ENCODE results near the gene PIAS1.
A peak's percentile ranks its signal among the peaks of the same experiment; 100 is the strongest.

Gene PIAS1

GRCh38 chr15:68085052-68085451 lies 30.9 kb downstream of the PIAS1 start:
- peaks cover 17% of the 10 kb centered on the region for H3K36me3 ChIP-seq (ENCODE audit: control insufficient read depth, insufficient read depth, low read length)

GRCh38 chr15:68091743-68092142 lies 37.6 kb downstream of the PIAS1 start:
- H3K36me3 ChIP-seq (ENCODE audit: control insufficient read depth, insufficient read depth, low read length): peaks cover 18% of the 10 kb centered on the region
- peaks cover 8% of the 10 kb centered on the region for H3K9me3 ChIP-seq (ENCODE audit: control insufficient read depth, low read length)
- no peak overlapping the region for H3K27ac ChIP-seq (ENCODE audit: low read depth, low read length, severe bottlenecking)
- no CpG with 5 or more reads among the region's 3 CpGs for WGBS, 2 experiments (ENCODE audit: insufficient coverage in 2 of 2)
- H3K4me1 ChIP-seq (ENCODE audit: control insufficient read depth, insufficient read depth, low read length, poor library complexity, severe bottlenecking): no peaks in the 10 kb centered on the region
- H3K4me3 ChIP-seq (ENCODE audit: extremely low read depth, insufficient read depth, low read length, poor library complexity, severe bottlenecking): no peak overlapping the region

More at GRCh38 chr15:68085052-68085451, 30.9 kb downstream of the PIAS1 start:
- 93 to 100% methylated on average over 1 of the region's 1 CpG for WGBS, 2 experiments (ENCODE audit: insufficient coverage in 2 of 2)
- Histone ChIP-seq H3K27ac (ENCODE audit: low read depth, low read length, severe bottlenecking) (no peak overlapping the region), H3K4me1 (ENCODE audit: control insufficient read depth, insufficient read depth, low read length, poor library complexity, severe bottlenecking) (peaks cover 15% of the 10 kb centered on the region), H3K9me3 (ENCODE audit: control insufficient read depth, low read length) (no peaks in the 10 kb centered on the region), H3K4me3 (ENCODE audit: extremely low read depth, insufficient read depth, low read length, poor library complexity, severe bottlenecking) (no peak overlapping the region)

GRCh38 chr15:68096099-68096498 lies 42.0 kb downstream of the PIAS1 start:
- WGBS, 2 experiments (ENCODE audit: insufficient coverage in 2 of 2): 100% methylated on average over 1 of the region's 1 CpG; no CpG with 5 or more reads in 1 of the 2 experiments
- no peak overlapping the region for H3K4me3 ChIP-seq (ENCODE audit: extremely low read depth, insufficient read depth, low read length, poor library complexity, severe bottlenecking)
- peaks cover 16% of the 10 kb centered on the region for H3K9me3 ChIP-seq (ENCODE audit: control insufficient read depth, low read length)
- no peaks in the 10 kb centered on the region for H3K4me1 ChIP-seq (ENCODE audit: control insufficient read depth, insufficient read depth, low read length, poor library complexity, severe bottlenecking)
- H3K27ac ChIP-seq (ENCODE audit: low read depth, low read length, severe bottlenecking): no peak overlapping the region
- peaks cover 13% of the 10 kb centered on the region for H3K36me3 ChIP-seq (ENCODE audit: control insufficient read depth, insufficient read depth, low read length)

- Histone ChIP-seq H3K4me1 (ENCODE audit: control insufficient read depth, insufficient read depth, low read length, poor library complexity, severe bottlenecking) (no peaks in the 10 kb centered on the region), H3K27ac (ENCODE audit: low read depth, low read length, severe bottlenecking) (no peak overlapping the region), H3K4me3 (ENCODE audit: extremely low read depth, insufficient read depth, low read length, poor library complexity, severe bottlenecking) (no peak overlapping the region), H3K9me3 (ENCODE audit: control insufficient read depth, low read length) (peaks cover 16% of the 10 kb centered on the region), H3K36me3 (ENCODE audit: control insufficient read depth, insufficient read depth, low read length) (peaks cover 13% of the 10 kb centered on the region)
These were observed 42.9 kb downstream of the PIAS1 start for GRCh38 chr15:68097029-68097428.

- Histone ChIP-seq H3K9me3 (ENCODE audit: control insufficient read depth, low read length) (peaks cover 18% of the 10 kb centered on the region), H3K36me3 (ENCODE audit: control insufficient read depth, insufficient read depth, low read length) (peaks cover 20% of the 10 kb centered on the region), H3K27ac (ENCODE audit: low read depth, low read length, severe bottlenecking) (no peak overlapping the region), H3K4me3 (ENCODE audit: extremely low read depth, insufficient read depth, low read length, poor library complexity, severe bottlenecking) (no peak overlapping the region), H3K4me1 (ENCODE audit: control insufficient read depth, insufficient read depth, low read length, poor library complexity, severe bottlenecking) (no peaks in the 10 kb centered on the region)
- WGBS, 2 experiments (ENCODE audit: insufficient coverage in 2 of 2): no CpG with 5 or more reads among the region's 1 CpG
These were observed 44.4 kb downstream of the PIAS1 start for GRCh38 chr15:68098465-68098864.

GRCh38 chr15:68100194-68100593 lies 46.1 kb downstream of the PIAS1 start:
- WGBS, 2 experiments (ENCODE audit: insufficient coverage in 2 of 2): no CpG with 5 or more reads among the region's 2 CpGs
- no peaks in the 10 kb centered on the region for H3K4me1 ChIP-seq (ENCODE audit: control insufficient read depth, insufficient read depth, low read length, poor library complexity, severe bottlenecking)
- peaks cover 22% of the 10 kb centered on the region for H3K9me3 ChIP-seq (ENCODE audit: control insufficient read depth, low read length)
- H3K27ac ChIP-seq (ENCODE audit: low read depth, low read length, severe bottlenecking): no peak overlapping the region
- H3K4me3 ChIP-seq (ENCODE audit: extremely low read depth, insufficient read depth, low read length, poor library complexity, severe bottlenecking): no peak overlapping the region
- H3K36me3 ChIP-seq (ENCODE audit: control insufficient read depth, insufficient read depth, low read length): peaks cover 23% of the 10 kb centered on the region

GRCh38 chr15:68103603-68104002 lies 49.5 kb downstream of the PIAS1 start:
- Histone ChIP-seq H3K4me3 (ENCODE audit: extremely low read depth, insufficient read depth, low read length, poor library complexity, severe bottlenecking) (no peak overlapping the region), H3K27ac (ENCODE audit: low read depth, low read length, severe bottlenecking) (no peak overlapping the region), H3K9me3 (ENCODE audit: control insufficient read depth, low read length) (peaks cover 6% of the 10 kb centered on the region), H3K36me3 (ENCODE audit: control insufficient read depth, insufficient read depth, low read length) (peaks cover 10% of the 10 kb centered on the region), H3K4me1 (ENCODE audit: control insufficient read depth, insufficient read depth, low read length, poor library complexity, severe bottlenecking) (peaks cover 4% of the 10 kb centered on the region)
- 100% methylated on average over 2 to 3 of the region's 6 CpGs for WGBS, 2 experiments (ENCODE audit: insufficient coverage in 2 of 2)

- H3K36me3 ChIP-seq (ENCODE audit: control insufficient read depth, insufficient read depth, low read length): peaks cover 10% of the 10 kb centered on the region
- H3K4me3 ChIP-seq (ENCODE audit: extremely low read depth, insufficient read depth, low read length, poor library complexity, severe bottlenecking): no peak overlapping the region
- H3K4me1 ChIP-seq (ENCODE audit: control insufficient read depth, insufficient read depth, low read length, poor library complexity, severe bottlenecking): peaks cover 4% of the 10 kb centered on the region
- peak overlapping the region; percentile 33 for H3K27ac ChIP-seq (ENCODE audit: low read depth, low read length, severe bottlenecking)
- H3K9me3 ChIP-seq (ENCODE audit: control insufficient read depth, low read length): peaks cover 6% of the 10 kb centered on the region
- 60 to 83% methylated on average over 1 of the region's 4 CpGs for WGBS, 2 experiments (ENCODE audit: insufficient coverage in 2 of 2)
These were observed 52.5 kb downstream of the PIAS1 start for GRCh38 chr15:68106656-68107055.

- Histone ChIP-seq H3K4me3 (ENCODE audit: extremely low read depth, insufficient read depth, low read length, poor library complexity, severe bottlenecking) (no peak overlapping the region), H3K27ac (ENCODE audit: low read depth, low read length, severe bottlenecking) (peak overlapping the region; percentile 33)
These were observed 53.0 kb downstream of the PIAS1 start for GRCh38 chr15:68107142-68107541.

GRCh38 chr15:68112706-68113105 lies 58.6 kb downstream of the PIAS1 start:
- no peak overlapping the region for H3K27ac ChIP-seq (ENCODE audit: low read depth, low read length, severe bottlenecking)
- WGBS, 2 experiments (ENCODE audit: insufficient coverage in 2 of 2): no CpG with 5 or more reads among the region's 3 CpGs
- H3K9me3 ChIP-seq (ENCODE audit: control insufficient read depth, low read length): no peaks in the 10 kb centered on the region
- H3K36me3 ChIP-seq (ENCODE audit: control insufficient read depth, insufficient read depth, low read length): no peaks in the 10 kb centered on the region
- peaks cover 4% of the 10 kb centered on the region for H3K4me1 ChIP-seq (ENCODE audit: control insufficient read depth, insufficient read depth, low read length, poor library complexity, severe bottlenecking)
- no peak overlapping the region for H3K4me3 ChIP-seq (ENCODE audit: extremely low read depth, insufficient read depth, low read length, poor library complexity, severe bottlenecking)

More at GRCh38 chr15:68107142-68107541, 53.0 kb downstream of the PIAS1 start:
- peaks cover 6% of the 10 kb centered on the region for H3K9me3 ChIP-seq (ENCODE audit: control insufficient read depth, low read length)
- H3K36me3 ChIP-seq (ENCODE audit: control insufficient read depth, insufficient read depth, low read length): peaks cover 10% of the 10 kb centered on the region
- peaks cover 4% of the 10 kb centered on the region for H3K4me1 ChIP-seq (ENCODE audit: control insufficient read depth, insufficient read depth, low read length, poor library complexity, severe bottlenecking)

- H3K36me3 ChIP-seq (ENCODE audit: control insufficient read depth, insufficient read depth, low read length): no peaks in the 10 kb centered on the region
- H3K9me3 ChIP-seq (ENCODE audit: control insufficient read depth, low read length): no peaks in the 10 kb centered on the region
- no peak overlapping the region for H3K27ac ChIP-seq (ENCODE audit: low read depth, low read length, severe bottlenecking)
- H3K4me3 ChIP-seq (ENCODE audit: extremely low read depth, insufficient read depth, low read length, poor library complexity, severe bottlenecking): no peak overlapping the region
- peaks cover 4% of the 10 kb centered on the region for H3K4me1 ChIP-seq (ENCODE audit: control insufficient read depth, insufficient read depth, low read length, poor library complexity, severe bottlenecking)
These were observed 59.2 kb downstream of the PIAS1 start for GRCh38 chr15:68113273-68113672.

- WGBS, 2 experiments (ENCODE audit: insufficient coverage in 2 of 2): no CpG with 5 or more reads among the region's 1 CpG
- H3K9me3 ChIP-seq (ENCODE audit: control insufficient read depth, low read length): no peaks in the 10 kb centered on the region
- peaks cover 4% of the 10 kb centered on the region for H3K4me1 ChIP-seq (ENCODE audit: control insufficient read depth, insufficient read depth, low read length, poor library complexity, severe bottlenecking)
- H3K36me3 ChIP-seq (ENCODE audit: control insufficient read depth, insufficient read depth, low read length): no peaks in the 10 kb centered on the region
- H3K4me3 ChIP-seq (ENCODE audit: extremely low read depth, insufficient read depth, low read length, poor library complexity, severe bottlenecking): no peak overlapping the region
- no peak overlapping the region for H3K27ac ChIP-seq (ENCODE audit: low read depth, low read length, severe bottlenecking)
These were observed 59.6 kb downstream of the PIAS1 start for GRCh38 chr15:68113751-68114150.
